SU-DHL-6 (cell line): ENCODE data around the gene FBXO24.
A peak's percentile ranks its signal among the peaks of the same experiment; 100 is the strongest.
"Not testable (repeated sequence)": the region's sequence is repeated elsewhere in the genome, so short reads cannot be mapped to it uniquely, and the experiment has no call there.

Experiments used
- H2AFZ ChIP-seq: fragments of 200-600 bp; sonication (generic); 2 replicates; pipeline ENCODE4 v1.6.1; 2014; ENCODE audit warnings: low read depth, mild to moderate bottlenecking, moderate library complexity, mixed read lengths, antibody characterized with exemption, low read length; ENCODE audit not compliant: severe bottlenecking
- H3F3A ChIP-seq: fragments of 200-600 bp; shearing (Covaris generic); 2 replicates; pipeline ENCODE4 v1.6.0; 2016; ENCODE audit warnings: antibody characterized with exemption, mild to moderate bottlenecking; ENCODE audit not compliant: insufficient read depth
- H3K27ac ChIP-seq: fragments of 200-600 bp; sonication (generic); 2 replicates; pipeline ENCODE4 v1.5.1; 2016; ENCODE audit warnings: low read depth, mild to moderate bottlenecking, low read length, moderate library complexity, mixed read lengths
- H3K27me3 ChIP-seq: fragments of 200-600 bp; sonication (generic), shearing (Covaris generic); 2 replicates; pipeline ENCODE4 v1.6.0; 2014; ENCODE audit warnings: mild to moderate bottlenecking, low read length
- H3K36me3 ChIP-seq: fragments of 200-600 bp; sonication (generic); 2 replicates; pipeline ENCODE4 v1.6.1; 2014; ENCODE audit warnings: mild to moderate bottlenecking, low read length, mixed read lengths
- H3K4me2 ChIP-seq: fragments of 300-600, 200-600 bp; shearing (Covaris generic), sonication (generic); 2 replicates; pipeline ENCODE4 v1.6.0; 2014; ENCODE audit warnings: low read length, low read depth, mild to moderate bottlenecking; ENCODE audit not compliant: poor library complexity, severe bottlenecking
- H3K4me3 ChIP-seq: fragments of 200-600 bp; sonication (generic); 2 replicates; pipeline ENCODE4 v1.5.1; 2014; ENCODE audit warnings: antibody characterized with exemption, low read length, mild to moderate bottlenecking, mixed read lengths; ENCODE audit not compliant: insufficient read depth, poor library complexity, severe bottlenecking
- H3K79me2 ChIP-seq: fragments of 200-600 bp; sonication (generic); 2 replicates; pipeline ENCODE4 v1.6.1; 2014; ENCODE audit warnings: mild to moderate bottlenecking, low read length, moderate library complexity; ENCODE audit not compliant: insufficient read depth
- H3K9ac ChIP-seq: fragments of 200-600 bp; sonication (generic); 2 replicates; pipeline ENCODE4 v1.7.0; 2014; ENCODE audit warnings: mild to moderate bottlenecking, low read length
- H3K9me2 ChIP-seq: fragments of 200-600 bp; sonication (generic); replicated peaks from 2 replicates; pipeline ENCODE4 v1.6.1; 2014; ENCODE audit warnings: low read length; ENCODE audit not compliant: insufficient read depth
- H3K9me3 ChIP-seq: fragments of 200-600 bp; sonication (generic); 2 replicates; pipeline ENCODE4 v1.6.1; 2014; ENCODE audit warnings: low read length, mixed read lengths; ENCODE audit not compliant: insufficient read depth
- H4K20me1 ChIP-seq: fragments of 200-600 bp; sonication (generic); 2 replicates; pipeline ENCODE4 v1.6.1; 2014; ENCODE audit warnings: low read depth, mild to moderate bottlenecking, antibody characterized with exemption, low read length, moderate library complexity, mixed read lengths
- CTCF ChIP-seq: fragments of 200-600 bp; sonication (generic); IDR thresholded peaks from one replicate; pipeline ENCODE4 v1.5.1; 2017; ENCODE audit warnings: antibody characterized with exemption, mild to moderate bottlenecking, low read length, moderate library complexity; ENCODE audit not compliant: insufficient read depth, poor library complexity, severe bottlenecking
- EZH2phosphoT487 ChIP-seq: fragments of 200-600 bp; sonication (generic), shearing (Covaris generic); conservative IDR thresholded peaks from 2 replicates; pipeline ENCODE4 v1.6.1; 2018; ENCODE audit warnings: mild to moderate bottlenecking, antibody characterized with exemption, low read length, moderate library complexity, mixed read lengths

FBXO24 gene

DNA sequence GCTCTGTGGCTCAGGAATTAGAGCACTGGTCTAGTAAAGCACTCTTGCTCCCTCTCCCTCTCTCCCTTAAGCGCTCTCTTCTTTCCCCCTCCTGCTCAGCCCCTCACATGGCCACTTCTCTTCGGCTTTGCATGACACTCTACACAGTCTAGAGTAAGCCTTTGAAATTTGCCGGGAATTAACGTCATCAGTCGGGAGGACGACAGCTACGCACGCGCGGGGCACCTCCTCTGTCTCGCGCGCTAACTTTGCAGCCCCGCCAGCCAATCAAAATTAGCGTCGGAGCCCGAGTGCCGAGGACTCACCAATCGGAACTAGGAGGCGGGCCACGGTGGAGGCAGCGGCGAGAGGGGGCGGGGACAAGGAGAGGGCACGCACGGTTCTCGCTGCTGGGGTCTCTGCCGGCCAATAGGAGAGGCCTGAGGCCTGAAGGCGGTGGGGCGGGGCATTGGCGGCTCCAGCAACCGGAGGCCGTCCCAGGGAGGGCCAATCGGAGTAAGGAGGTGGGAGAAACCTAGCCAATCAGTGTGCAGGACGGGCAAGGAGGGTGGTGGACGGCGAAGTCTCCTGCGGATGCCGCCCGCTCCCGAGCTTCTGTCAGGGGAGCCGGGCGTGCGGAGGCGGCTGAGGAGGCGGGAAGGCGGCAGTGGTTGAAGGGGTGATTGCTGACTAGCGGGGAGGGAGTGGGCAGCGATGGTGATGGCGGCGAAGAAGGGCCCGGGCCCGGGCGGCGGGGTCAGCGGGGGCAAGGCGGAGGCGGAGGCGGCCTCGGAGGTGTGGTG lies 47.3 kb upstream of the FBXO24 start, which contains the start of gene AGFG2:
Gene AGFG2 (plus strand): TSS at position 550 of the 782 bp plus-strand sequence. CDS start 144 bp downstream, at position 694.
- Histone ChIP-seq H3K9ac (peak within 1 kb of the TSS; percentile 75), H3K4me2 (peak within 1 kb of the TSS; percentile 93), H3K27me3 (no peaks in the 10 kb centered on the region), H4K20me1 (no peaks in the 10 kb centered on the region), H3K79me2 (no peaks in the 10 kb centered on the region), H3K36me3 (no peaks in the 10 kb centered on the region), H3K4me3 (peak within 1 kb of the TSS; percentile 75), H3K9me2 (no peaks in the 10 kb centered on the region), H2AFZ (peak within 1 kb of the TSS; percentile 97), H3F3A (no peaks in the 10 kb centered on the region), H3K9me3 (no peaks in the 10 kb centered on the region), H3K27ac (0 out of 2 replicates have a peak within 1 kb of the TSS, but pooled peaks have one; percentile 16)
- TF ChIP-seq CTCF (no peak), EZH2phosphoT487 (no peak)

DNA sequence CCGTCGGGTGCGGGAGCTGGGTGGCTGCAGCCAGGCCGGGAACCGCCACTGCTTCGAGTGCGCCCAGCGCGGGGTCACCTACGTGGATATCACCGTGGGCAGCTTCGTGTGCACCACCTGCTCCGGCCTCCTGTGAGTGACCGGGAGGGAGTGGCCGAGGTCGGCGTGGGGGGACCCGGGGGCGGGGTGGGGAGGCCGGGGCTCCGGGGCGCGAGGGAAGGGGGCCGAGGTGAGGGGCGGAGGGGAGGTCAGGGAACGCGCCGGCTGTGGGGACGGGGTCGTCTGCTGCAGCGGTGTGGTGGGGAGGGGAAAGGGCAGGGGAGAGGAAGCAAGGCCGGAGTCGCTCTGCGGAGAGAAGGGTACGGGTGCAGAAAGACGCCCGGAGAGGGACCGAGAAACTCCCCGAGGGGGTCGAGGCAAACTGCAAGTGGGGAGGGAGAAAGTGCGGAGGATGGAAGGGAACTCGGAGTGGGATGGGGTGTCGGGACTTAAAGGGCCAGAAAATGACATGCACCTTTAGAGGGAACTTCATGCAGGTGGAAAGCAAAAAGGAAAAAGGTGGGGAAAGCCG lies 46.6 kb upstream of the FBXO24 start:
- Histone ChIP-seq H3K4me3 (peak overlapping the region; percentile 75), H3K36me3 (no peaks in the 10 kb centered on the region), H4K20me1 (no peaks in the 10 kb centered on the region), H2AFZ (peak overlapping the region; percentile 80), H3F3A (no peaks in the 10 kb centered on the region), H3K27ac (no peak overlapping the region), H3K9ac (peak overlapping the region; percentile 75), H3K79me2 (no peaks in the 10 kb centered on the region), H3K9me3 (no peaks in the 10 kb centered on the region), H3K27me3 (no peaks in the 10 kb centered on the region), H3K9me2 (no peaks in the 10 kb centered on the region), H3K4me2 (peak overlapping the region; percentile 65)
- TF ChIP-seq EZH2phosphoT487, result no peak
- TF ChIP-seq CTCF, result no peak

GRCh38 chr7:100540073-100540723 lies 45.9 kb upstream of the FBXO24 start:
- Histone ChIP-seq H2AFZ (no peak overlapping the region), H3K79me2 (no peaks in the 10 kb centered on the region)

DNA sequence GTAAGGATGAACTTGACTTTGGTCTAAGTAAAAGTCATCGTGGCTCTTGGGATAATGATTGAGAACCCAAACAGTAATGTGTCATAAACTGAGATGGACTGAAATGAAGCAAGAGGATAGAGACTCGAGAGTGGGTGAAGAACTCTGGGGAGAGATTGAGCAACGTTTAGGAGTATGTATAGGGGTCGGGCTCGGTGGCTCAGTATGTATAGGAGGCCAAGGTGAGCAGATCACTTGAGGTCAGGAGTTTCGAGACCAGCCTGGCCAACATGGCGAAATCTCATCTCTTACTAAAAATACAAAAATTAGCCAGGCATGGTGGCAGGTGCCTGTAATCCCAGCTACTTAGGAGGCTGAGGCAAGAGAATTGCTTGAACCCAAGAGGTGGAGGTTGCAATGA lies 44.8 kb upstream of the FBXO24 start:
- H3K79me2 ChIP-seq, result not testable (repeated sequence)

More at GRCh38 chr7:100540073-100540723, 45.9 kb upstream of the FBXO24 start:
- Histone ChIP-seq H3K9me2 (no peaks in the 10 kb centered on the region), H3K36me3 (no peaks in the 10 kb centered on the region), H3K4me2 (peak overlapping the region; percentile 65), H3K9me3 (no peaks in the 10 kb centered on the region), H3K27me3 (no peaks in the 10 kb centered on the region), H3F3A (no peaks in the 10 kb centered on the region), H3K9ac (peak overlapping the region; percentile 75), H3K27ac (no peak overlapping the region), H4K20me1 (no peaks in the 10 kb centered on the region), H3K4me3 (peak overlapping the region; percentile 75)
- TF ChIP-seq CTCF, result no peak
- TF ChIP-seq EZH2phosphoT487, result no peak

More for the DNA sequence above, 44.8 kb upstream of the FBXO24 start:
- H3K4me2 ChIP-seq, H3K9me2 ChIP-seq, H3F3A ChIP-seq, H3K27me3 ChIP-seq, H2AFZ ChIP-seq, H3K9me3 ChIP-seq, H3K36me3 ChIP-seq, H4K20me1 ChIP-seq, H3K27ac ChIP-seq, H3K9ac ChIP-seq, H3K4me3 ChIP-seq: not testable (repeated sequence)
